ENCODE data around the gene DNAJC7.

DNA sequence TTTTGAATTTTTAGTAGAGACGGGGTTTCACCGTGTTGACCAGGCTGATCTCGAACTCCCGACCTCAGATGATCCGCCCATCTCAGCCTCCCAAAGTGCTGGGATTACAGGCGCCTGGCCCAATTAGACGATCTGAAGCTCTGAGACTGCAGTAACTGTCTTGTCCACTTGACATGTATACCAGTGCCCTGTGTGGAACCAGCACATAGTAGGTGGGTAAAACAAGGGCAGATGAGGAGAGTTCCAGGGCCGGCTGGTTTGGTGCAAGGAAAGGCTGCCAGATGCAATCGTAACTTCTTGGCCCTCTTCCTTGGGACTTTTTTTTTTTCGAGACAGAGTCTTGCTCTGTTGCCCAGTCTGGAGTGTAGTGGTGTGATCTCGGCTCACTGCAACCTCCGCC, 30.1 kb upstream of the DNAJC7 start:
- TF ChIP-seq, protein P1, sequence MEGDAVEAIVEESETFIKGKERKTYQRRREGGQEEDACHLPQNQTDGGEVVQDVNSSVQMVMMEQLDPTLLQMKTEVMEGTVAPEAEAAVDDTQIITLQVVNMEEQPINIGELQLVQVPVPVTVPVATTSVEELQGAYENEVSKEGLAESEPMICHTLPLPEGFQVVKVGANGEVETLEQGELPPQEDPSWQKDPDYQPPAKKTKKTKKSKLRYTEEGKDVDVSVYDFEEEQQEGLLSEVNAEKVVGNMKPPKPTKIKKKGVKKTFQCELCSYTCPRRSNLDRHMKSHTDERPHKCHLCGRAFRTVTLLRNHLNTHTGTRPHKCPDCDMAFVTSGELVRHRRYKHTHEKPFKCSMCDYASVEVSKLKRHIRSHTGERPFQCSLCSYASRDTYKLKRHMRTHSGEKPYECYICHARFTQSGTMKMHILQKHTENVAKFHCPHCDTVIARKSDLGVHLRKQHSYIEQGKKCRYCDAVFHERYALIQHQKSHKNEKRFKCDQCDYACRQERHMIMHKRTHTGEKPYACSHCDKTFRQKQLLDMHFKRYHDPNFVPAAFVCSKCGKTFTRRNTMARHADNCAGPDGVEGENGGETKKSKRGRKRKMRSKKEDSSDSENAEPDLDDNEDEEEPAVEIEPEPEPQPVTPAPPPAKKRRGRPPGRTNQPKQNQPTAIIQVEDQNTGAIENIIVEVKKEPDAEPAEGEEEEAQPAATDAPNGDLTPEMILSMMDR (IDR thresholded peaks at IDR 0.05), result no peak
- no peak for TF ChIP-seq POLR2A (IDR thresholded peaks at IDR 0.05)
